Measurements from ENCODE around the gene NUDT1. TPM values are rescaled to one million over a fixed set of nuclear protein-coding genes. Genes with fewer than 3 reads are reported as not detected.

NUDT1 gene
- total RNA-seq, 5 donors from 2014 or later (not counting 1 experiment from before 2014, with no cell fraction given), result 12.0 to 29.7 (median 21.4) TPM

GRCh38 chr7:2217716-2218443, 24.1 kb upstream of the NUDT1 start:
- Mint-ChIP-seq H3K27me3 (no peaks in the 10 kb centered on the region), H3K4me3 (no peak overlapping the region), H3K36me3 (peaks cover 51% of the 10 kb centered on the region), H3K9me3 (no peaks in the 10 kb centered on the region), H3K4me1 (peaks cover 0 to 12% (median 11%) of the 10 kb centered on the region in 3 donors), H3K27ac (no peak overlapping the region)
- ATAC-seq (replicated peaks in 1 of 4), result no peak
- no peak overlapping the region for H3K27ac ChIP-seq (ENCODE audit: low read length)
- H3K36me3 ChIP-seq (ENCODE audit: control insufficient read depth in 2 of 2, extremely low read depth in 1 of 2, insufficient read depth in 1 of 2, low read length in 1 of 2), result peaks cover 33 to 59% of the 10 kb centered on the region in 2 donors
- POLR2A ChIA-PET, result no interaction called here
- CTCF ChIA-PET, result no interaction called here
- 97% methylated on average over 16 of the region's 19 CpGs for WGBS (ENCODE audit: insufficient coverage)
- no peaks in the 10 kb centered on the region for H3K9me3 ChIP-seq
- no peak for DNase-seq
- H3K4me3 ChIP-seq (ENCODE audit: control insufficient read depth in 1 of 2, extremely low read depth in 1 of 2, low read length in 1 of 2), result no peak overlapping the region
- H3K27me3 ChIP-seq (replicated peaks in 1 of 2; ENCODE audit: control insufficient read depth in 2 of 2, extremely low read depth in 1 of 2, insufficient read depth in 2 of 2, low read length in 1 of 2), result no peaks in the 10 kb centered on the region
- H3K4me1 ChIP-seq (ENCODE audit: control insufficient read depth in 1 of 2, extremely low read depth in 1 of 2, insufficient read depth in 2 of 2, low read length in 2 of 2), result peaks cover 0 to 8% of the 10 kb centered on the region in 2 experiments

- ChIA-PET POLR2A (no interaction called here), CTCF (no interaction called here)
- Histone ChIP-seq H3K4me1 (ENCODE audit: control insufficient read depth in 1 of 2, extremely low read depth in 1 of 2, insufficient read depth in 2 of 2, low read length in 2 of 2) (peaks cover 0 to 8% of the 10 kb centered on the region in 2 experiments), H3K9me3 (no peaks in the 10 kb centered on the region), H3K4me3 (ENCODE audit: control insufficient read depth in 1 of 2, extremely low read depth in 1 of 2, low read length in 1 of 2) (no peak overlapping the region), H3K36me3 (ENCODE audit: control insufficient read depth in 2 of 2, extremely low read depth in 1 of 2, insufficient read depth in 1 of 2, low read length in 1 of 2) (peaks cover 30 to 59% of the 10 kb centered on the region in 2 donors), H3K27me3 (replicated peaks in 1 of 2; ENCODE audit: control insufficient read depth in 2 of 2, extremely low read depth in 1 of 2, insufficient read depth in 2 of 2, low read length in 1 of 2) (no peaks in the 10 kb centered on the region), H3K27ac (ENCODE audit: low read length) (no peak overlapping the region)
- Mint-ChIP-seq H3K4me3 (no peak overlapping the region), H3K36me3 (peaks cover 50% of the 10 kb centered on the region), H3K4me1 (peaks cover 0 to 12% (median 11%) of the 10 kb centered on the region in 3 donors), H3K27ac (no peak overlapping the region), H3K27me3 (no peaks in the 10 kb centered on the region), H3K9me3 (no peaks in the 10 kb centered on the region)
- ATAC-seq (replicated peaks in 1 of 4) (no peak), DNase-seq (no peak)
- WGBS (ENCODE audit: insufficient coverage), result 98% methylated on average over 6 of the region's 9 CpGs
Observed at GRCh38 chr7:2218444-2218785, 23.6 kb upstream of the NUDT1 start.

GRCh38 chr7:2219136-2219535, 22.9 kb upstream of the NUDT1 start:
- CTCF ChIA-PET, result no interaction called here
- POLR2A ChIA-PET, result no interaction called here
- ATAC-seq (replicated peaks in 1 of 4) (no peak), DNase-seq (no peak)
- peaks cover 0 to 8% of the 10 kb centered on the region in 2 experiments for H3K4me1 ChIP-seq (ENCODE audit: control insufficient read depth in 1 of 2, extremely low read depth in 1 of 2, insufficient read depth in 2 of 2, low read length in 2 of 2)
- Mint-ChIP-seq H3K9me3 (no peaks in the 10 kb centered on the region), H3K36me3 (peaks cover 47% of the 10 kb centered on the region), H3K4me1 (peaks cover 0 to 13% (median 9%) of the 10 kb centered on the region in 3 donors), H3K4me3 (no peak overlapping the region), H3K27me3 (no peaks in the 10 kb centered on the region), H3K27ac (no peak overlapping the region)
- no peaks in the 10 kb centered on the region for H3K9me3 ChIP-seq
- no peak overlapping the region for H3K4me3 ChIP-seq (ENCODE audit: control insufficient read depth in 1 of 2, extremely low read depth in 1 of 2, low read length in 1 of 2)
- H3K27ac ChIP-seq (ENCODE audit: low read length), result no peak overlapping the region
- H3K27me3 ChIP-seq (replicated peaks in 1 of 2; ENCODE audit: control insufficient read depth in 2 of 2, extremely low read depth in 1 of 2, insufficient read depth in 2 of 2, low read length in 1 of 2), result no peaks in the 10 kb centered on the region
- H3K36me3 ChIP-seq (ENCODE audit: control insufficient read depth in 2 of 2, extremely low read depth in 1 of 2, insufficient read depth in 1 of 2, low read length in 1 of 2), result peaks cover 26 to 57% of the 10 kb centered on the region in 2 donors
- 96% methylated on average over 10 of the region's 15 CpGs for WGBS (ENCODE audit: insufficient coverage)

- Mint-ChIP-seq H3K27me3 (no peaks in the 10 kb centered on the region), H3K4me3 (no peak overlapping the region), H3K9me3 (no peaks in the 10 kb centered on the region), H3K36me3 (peaks cover 48% of the 10 kb centered on the region), H3K4me1 (peaks cover 0 to 16% (median 8%) of the 10 kb centered on the region in 3 donors), H3K27ac (no peak overlapping the region)
- CTCF ChIA-PET, result no interaction called here
- no peak for DNase-seq
- H3K4me1 ChIP-seq (ENCODE audit: control insufficient read depth in 1 of 2, extremely low read depth in 1 of 2, insufficient read depth in 2 of 2, low read length in 2 of 2), result peaks cover 0 to 5% of the 10 kb centered on the region in 2 experiments
- no peak overlapping the region for H3K4me3 ChIP-seq (ENCODE audit: control insufficient read depth in 1 of 2, extremely low read depth in 1 of 2, low read length in 1 of 2)
- POLR2A ChIA-PET, result no interaction called here
- no peaks in the 10 kb centered on the region for H3K27me3 ChIP-seq (replicated peaks in 1 of 2; ENCODE audit: control insufficient read depth in 2 of 2, extremely low read depth in 1 of 2, insufficient read depth in 2 of 2, low read length in 1 of 2)
- no peaks in the 10 kb centered on the region for H3K9me3 ChIP-seq
- H3K27ac ChIP-seq (ENCODE audit: low read length), result no peak overlapping the region
- ATAC-seq (replicated peaks in 1 of 4), result no peak
- 94% methylated on average over 3 of the region's 8 CpGs for WGBS (ENCODE audit: insufficient coverage)
- peaks cover 26 to 61% of the 10 kb centered on the region in 2 donors for H3K36me3 ChIP-seq (ENCODE audit: control insufficient read depth in 2 of 2, extremely low read depth in 1 of 2, insufficient read depth in 1 of 2, low read length in 1 of 2)
Observed at GRCh38 chr7:2219606-2220005, 22.4 kb upstream of the NUDT1 start.

- Histone ChIP-seq H3K27me3 (replicated peaks in 1 of 2; ENCODE audit: control insufficient read depth in 2 of 2, extremely low read depth in 1 of 2, insufficient read depth in 2 of 2, low read length in 1 of 2) (no peaks in the 10 kb centered on the region), H3K27ac (ENCODE audit: low read length) (no peak overlapping the region), H3K4me3 (ENCODE audit: control insufficient read depth in 1 of 2, extremely low read depth in 1 of 2, low read length in 1 of 2) (no peak overlapping the region), H3K36me3 (ENCODE audit: control insufficient read depth in 2 of 2, extremely low read depth in 1 of 2, insufficient read depth in 1 of 2, low read length in 1 of 2) (peaks cover 22 to 63% of the 10 kb centered on the region in 2 donors), H3K4me1 (ENCODE audit: control insufficient read depth in 1 of 2, extremely low read depth in 1 of 2, insufficient read depth in 2 of 2, low read length in 2 of 2) (peaks cover 0 to under 1% of the 10 kb centered on the region in 2 experiments), H3K9me3 (no peaks in the 10 kb centered on the region)
- DNase-seq (no peak), ATAC-seq (replicated peaks in 1 of 4) (no peak)
- no peaks in the 10 kb centered on the region for H3K27me3 Mint-ChIP-seq
- no peak overlapping the region for H3K4me3 Mint-ChIP-seq
- WGBS (ENCODE audit: insufficient coverage), result 94% methylated on average over 15 of the region's 19 CpGs
- H3K4me1 Mint-ChIP-seq, result peaks cover 0 to 16% (median 6%) of the 10 kb centered on the region in 3 donors
- CTCF ChIA-PET, result no interaction called here
- H3K36me3 Mint-ChIP-seq, result peaks cover 45% of the 10 kb centered on the region
- no peaks in the 10 kb centered on the region for H3K9me3 Mint-ChIP-seq
- POLR2A ChIA-PET, result no interaction called here
- H3K27ac Mint-ChIP-seq, result no peak overlapping the region
Observed at GRCh38 chr7:2220030-2220429, 22.0 kb upstream of the NUDT1 start.

- no peak for DNase-seq
- peaks cover 25 to 67% of the 10 kb centered on the region in 2 donors for H3K36me3 ChIP-seq (ENCODE audit: control insufficient read depth in 2 of 2, extremely low read depth in 1 of 2, insufficient read depth in 1 of 2, low read length in 1 of 2)
- 95% methylated on average over 16 of the region's 16 CpGs for WGBS (ENCODE audit: insufficient coverage)
- no peaks in the 10 kb centered on the region for H3K27me3 Mint-ChIP-seq
- H3K27ac ChIP-seq (ENCODE audit: low read length), result no peak overlapping the region
- H3K4me3 ChIP-seq (ENCODE audit: control insufficient read depth in 1 of 2, extremely low read depth in 1 of 2, low read length in 1 of 2), result no peak overlapping the region
- POLR2A ChIA-PET, result no interaction called here
- H3K36me3 Mint-ChIP-seq, result peaks cover 45% of the 10 kb centered on the region
- H3K4me3 Mint-ChIP-seq, result no peak overlapping the region
- CTCF ChIA-PET, result no interaction called here
- ATAC-seq (replicated peaks in 1 of 4), result no peak
- H3K27me3 ChIP-seq (replicated peaks in 1 of 2; ENCODE audit: control insufficient read depth in 2 of 2, extremely low read depth in 1 of 2, insufficient read depth in 2 of 2, low read length in 1 of 2), result no peaks in the 10 kb centered on the region
- H3K9me3 Mint-ChIP-seq, result no peaks in the 10 kb centered on the region
- no peak overlapping the region for H3K27ac Mint-ChIP-seq
- no peaks in the 10 kb centered on the region for H3K4me1 ChIP-seq (ENCODE audit: control insufficient read depth in 1 of 2, extremely low read depth in 1 of 2, insufficient read depth in 2 of 2, low read length in 2 of 2)
- H3K9me3 ChIP-seq, result no peaks in the 10 kb centered on the region
- H3K4me1 Mint-ChIP-seq, result peaks cover 0 to 16% (median 5%) of the 10 kb centered on the region in 3 donors
Observed at GRCh38 chr7:2220506-2220905, 21.5 kb upstream of the NUDT1 start.
